DND-41 (cell line): ENCODE data around the gene TLR5.

Experiments used
- CTCF ChIP-seq: IDR thresholded peaks from 2 replicates; pipeline ENCODE4 v1.5.1; 2012; ENCODE audit warnings: borderline replicate concordance, low read length, moderate library complexity, mild to moderate bottlenecking; ENCODE audit not compliant: poor library complexity, severe bottlenecking; ENCODE audit errors: extremely low read depth
- EZH2 ChIP-seq: IDR thresholded peaks from 3 replicates; pipeline ENCODE4 v1.6.1; 2012; ENCODE audit warnings: borderline replicate concordance, low read depth, mild to moderate bottlenecking, moderate library complexity, low read length, inconsistent platforms; ENCODE audit not compliant: severe bottlenecking

- TF ChIP-seq CTCF (no peak), EZH2 (no peak)
Measured at GRCh38 chr1:223074445-223075300, 68.4 kb downstream of the TLR5 start.
